ENCODE data around the gene CHAT. TPM values are rescaled to one million over a fixed set of nuclear protein-coding genes. Genes with fewer than 3 reads are reported as not detected.

The CHAT gene
- polyA plus RNA-seq, 3 donors: 0.11 TPM; not detected in 2

GRCh38 chr10:49622426-49623425, 8.9 kb downstream of the CHAT start:
- DNase-seq (ENCODE audit: extremely low read depth in 1 of 11, low read depth in 9 of 11, low spot score in 4 of 11): no peak

- no peak for DNase-seq (ENCODE audit: extremely low read depth in 1 of 11, low read depth in 9 of 11, low spot score in 4 of 11)
Measured at GRCh38 chr10:49624629-49625028, 10.8 kb downstream of the CHAT start.

- DNase-seq (ENCODE audit: extremely low read depth in 1 of 11, low read depth in 9 of 11, low spot score in 4 of 11): no peak
Measured at GRCh38 chr10:49625411-49625810, 11.6 kb downstream of the CHAT start.

- no peak for DNase-seq (ENCODE audit: extremely low read depth in 1 of 11, low read depth in 9 of 11, low spot score in 4 of 11)
Measured at GRCh38 chr10:49627038-49627437, 13.2 kb downstream of the CHAT start.

- no peak for DNase-seq (ENCODE audit: extremely low read depth in 1 of 11, low read depth in 9 of 11, low spot score in 4 of 11)
Measured at GRCh38 chr10:49627644-49628247, 13.9 kb downstream of the CHAT start.

- DNase-seq (ENCODE audit: extremely low read depth in 1 of 11, low read depth in 9 of 11, low spot score in 4 of 11): no peak
Measured at GRCh38 chr10:49628599-49628998, 14.8 kb downstream of the CHAT start.

- no peak for DNase-seq (ENCODE audit: extremely low read depth in 1 of 11, low read depth in 9 of 11, low spot score in 4 of 11)
Measured at GRCh38 chr10:49629431-49629881, 15.6 kb downstream of the CHAT start.

- DNase-seq (ENCODE audit: extremely low read depth in 1 of 11, low read depth in 9 of 11, low spot score in 4 of 11): no peak
Measured at GRCh38 chr10:49631975-49632374, 18.1 kb downstream of the CHAT start.

- DNase-seq (ENCODE audit: extremely low read depth in 1 of 11, low read depth in 9 of 11, low spot score in 4 of 11): no peak
Measured at GRCh38 chr10:49632406-49633317, 18.8 kb downstream of the CHAT start.

GRCh38 chr10:49633327-49634068, 19.7 kb downstream of the CHAT start:
- no peak for DNase-seq (ENCODE audit: extremely low read depth in 1 of 11, low read depth in 9 of 11, low spot score in 4 of 11)

- no peak for DNase-seq (ENCODE audit: extremely low read depth in 1 of 11, low read depth in 9 of 11, low spot score in 4 of 11)
Measured at GRCh38 chr10:49634069-49634660, 20.3 kb downstream of the CHAT start.

GRCh38 chr10:49642311-49642710, 28.5 kb downstream of the CHAT start:
- no peak for DNase-seq (ENCODE audit: extremely low read depth in 1 of 11, low read depth in 9 of 11, low spot score in 4 of 11)

- no peak for DNase-seq (ENCODE audit: extremely low read depth in 1 of 11, low read depth in 9 of 11, low spot score in 4 of 11)
Measured at GRCh38 chr10:49643241-49644034, 29.6 kb downstream of the CHAT start.

- DNase-seq (ENCODE audit: extremely low read depth in 1 of 11, low read depth in 9 of 11, low spot score in 4 of 11): no peak
Measured at GRCh38 chr10:49644035-49644646, 30.3 kb downstream of the CHAT start.

GRCh38 chr10:49645417-49645816, 31.6 kb downstream of the CHAT start:
- no peak for DNase-seq (ENCODE audit: extremely low read depth in 1 of 11, low read depth in 9 of 11, low spot score in 4 of 11)

- no peak for DNase-seq (ENCODE audit: extremely low read depth in 1 of 11, low read depth in 9 of 11, low spot score in 4 of 11)
Measured at GRCh38 chr10:49645871-49646870, 32.3 kb downstream of the CHAT start.

All from renal cortex interstitium (tissue), 11 donors.